G401 (cell line): Measurements from ENCODE around the gene CLDN5. TPM values are rescaled to one million over a fixed set of nuclear protein-coding genes. Genes with fewer than 3 reads are reported as not detected.

Experiments used
- DNase-seq: peaks from one replicate; pipeline ENCODE4 v3.0.0-alpha.2; 2015; ENCODE audit warnings: low spot score
- in situ Hi-C: cut with HindIII; loops from 2 replicates; pipeline ENCODE4 v1.10.0; 2016; ENCODE audit warnings: low sequenced_read_pairs, mixed read lengths
- total RNA-seq: library from RNA; depleted of rRNA; stranded (reverse); fragments of >200 nt; shearing (Covaris generic); gene quantifications from 2 replicates; pipeline ENCODE4 v1.2.3, GENCODE V29; 2014

CLDN5 gene
- total RNA-seq, 1 experiment from 2014 or later: not detected

DNA sequence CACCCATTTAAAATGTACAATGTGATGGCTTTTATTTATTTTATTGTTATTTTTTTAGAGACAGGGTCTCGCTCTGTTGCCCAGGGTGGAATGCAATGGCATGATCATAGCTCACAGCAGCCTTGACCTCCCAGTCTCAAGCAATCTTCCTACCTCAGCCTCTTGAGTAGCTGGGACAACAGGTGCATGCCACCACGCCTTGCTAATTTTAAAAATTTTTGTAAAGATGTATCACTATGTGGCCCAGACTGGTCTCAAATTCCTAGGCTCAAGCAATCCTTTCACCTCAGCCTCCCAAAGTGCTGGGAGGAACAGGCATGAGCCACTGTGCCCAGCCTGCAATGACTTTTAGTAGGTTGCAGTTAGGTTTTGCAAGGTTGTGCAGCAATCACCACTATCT, 14.3 kb downstream of the CLDN5 start:
- in situ Hi-C loops: no loop called here

DNA sequence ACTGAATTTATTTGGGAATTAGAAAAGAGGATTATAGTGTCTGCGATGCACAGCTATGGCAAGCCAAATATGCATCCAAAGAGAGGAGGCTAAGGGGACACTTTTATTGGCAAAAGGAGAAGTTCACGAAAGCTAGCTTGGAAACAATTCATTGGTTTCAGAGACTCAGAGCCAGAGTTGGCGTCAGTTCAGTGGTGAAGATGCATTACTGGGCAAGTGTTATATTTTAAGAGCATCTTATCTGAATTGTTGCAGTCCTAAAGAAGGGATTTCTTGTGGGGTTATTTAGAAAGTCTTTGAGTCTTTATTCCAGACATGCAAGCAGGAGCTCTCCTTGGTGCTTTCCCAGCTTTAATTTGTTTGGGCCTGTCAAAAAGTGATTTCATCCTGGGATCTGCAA, 15.0 kb downstream of the CLDN5 start:
- no peak for DNase-seq
- in situ Hi-C loops: no loop called here

More for the DNA sequence above, 14.3 kb downstream of the CLDN5 start:
- no peak for DNase-seq

DNA sequence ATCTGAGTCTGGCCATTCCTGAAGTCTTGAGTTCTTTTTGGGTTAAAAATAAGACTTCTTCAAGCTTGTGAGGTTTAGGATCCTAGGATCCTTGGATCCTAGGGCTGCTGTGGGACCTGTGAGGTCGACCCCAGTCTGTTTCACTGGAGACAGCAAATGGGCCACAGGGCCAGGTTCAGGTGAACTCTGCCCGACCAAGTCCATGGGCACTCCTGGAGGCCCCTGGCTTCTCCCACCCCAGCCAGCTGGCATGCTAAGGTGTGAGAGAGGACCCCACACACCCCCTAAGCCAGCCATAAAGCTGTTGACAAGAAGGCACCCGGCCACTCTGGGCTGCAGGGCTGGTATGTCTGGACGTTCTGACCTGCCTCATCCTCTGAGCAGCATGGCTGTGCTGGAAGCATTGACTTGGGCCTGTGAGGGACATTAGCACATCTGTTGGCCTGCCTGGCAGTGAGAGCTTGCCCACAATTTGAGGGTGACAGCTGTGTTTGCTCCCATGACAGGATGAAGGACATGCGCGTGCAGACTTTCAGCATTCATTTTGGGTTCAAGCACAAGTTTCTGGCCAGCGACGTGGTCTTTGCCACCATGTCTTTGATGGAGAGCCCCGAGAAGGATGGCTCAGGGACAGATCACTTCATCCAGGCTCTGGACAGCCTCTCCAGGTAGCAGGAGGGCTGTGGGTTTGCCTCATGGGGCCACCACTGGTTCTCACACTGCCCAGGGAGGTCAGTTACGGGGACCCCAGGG, 16.0 kb downstream of the CLDN5 start:
- in situ Hi-C loops: no loop called here
- no peak for DNase-seq

DNA sequence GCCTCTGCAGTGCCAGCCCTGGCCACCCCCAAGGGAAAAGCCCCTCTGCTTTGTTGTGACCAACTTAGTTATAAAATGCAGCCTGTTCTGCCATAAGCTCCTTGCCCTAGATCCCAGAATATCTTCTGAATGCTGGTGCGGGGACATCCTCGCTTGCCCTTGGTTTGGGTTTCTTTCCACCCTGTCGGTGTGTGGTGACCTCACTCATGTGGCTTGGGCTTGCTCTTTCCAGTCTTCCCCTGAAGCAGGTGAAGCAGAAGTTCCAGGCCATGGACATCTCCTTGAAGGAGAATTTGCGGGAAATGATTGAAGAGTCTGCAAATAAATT, 16.7 kb downstream of the CLDN5 start:
- DNase-seq: no peak
- in situ Hi-C loops: no loop called here

DNA sequence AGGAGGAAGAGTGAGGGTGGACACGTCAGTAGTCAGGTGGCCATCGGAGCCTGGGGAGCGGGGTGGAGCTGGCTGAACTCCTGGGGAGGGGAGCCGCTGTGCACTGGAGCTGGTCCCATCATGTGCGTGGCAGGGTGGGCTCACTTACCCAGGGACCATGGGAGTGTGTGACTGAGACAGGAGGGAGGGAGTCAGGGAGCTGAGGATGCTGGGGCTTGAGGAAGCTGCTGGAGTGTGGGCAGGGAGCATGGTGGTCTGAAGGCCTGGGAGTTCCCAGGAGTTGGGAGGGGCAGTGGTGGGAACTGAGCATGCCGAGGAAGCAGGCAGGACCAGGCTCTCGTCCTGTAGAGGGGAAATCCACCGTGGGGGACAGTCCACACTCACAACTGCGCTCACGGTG, 18.0 kb downstream of the CLDN5 start:
- in situ Hi-C loops: no loop called here
- DNase-seq: no peak

DNA sequence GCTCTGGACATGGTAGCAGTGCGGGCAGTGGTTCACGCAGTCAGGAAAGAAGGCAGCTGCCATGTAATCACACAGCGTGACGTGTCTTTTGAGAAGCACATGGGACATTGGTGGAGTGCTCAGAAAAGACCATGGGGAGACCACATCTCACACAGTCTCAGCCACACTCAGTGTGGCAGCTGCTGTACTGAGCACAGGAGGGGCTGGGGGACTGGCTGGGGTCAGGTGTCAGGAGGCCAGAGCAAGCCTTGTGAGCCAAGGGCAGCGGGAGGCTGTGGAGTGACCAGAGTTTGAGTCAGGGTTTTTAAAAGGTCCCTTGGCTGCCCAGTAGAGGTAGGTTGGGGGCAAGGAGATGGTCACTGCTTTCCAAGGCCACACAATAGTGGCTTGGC, 18.5 kb downstream of the CLDN5 start:
- DNase-seq: no peak
- in situ Hi-C loops: no loop called here

DNA sequence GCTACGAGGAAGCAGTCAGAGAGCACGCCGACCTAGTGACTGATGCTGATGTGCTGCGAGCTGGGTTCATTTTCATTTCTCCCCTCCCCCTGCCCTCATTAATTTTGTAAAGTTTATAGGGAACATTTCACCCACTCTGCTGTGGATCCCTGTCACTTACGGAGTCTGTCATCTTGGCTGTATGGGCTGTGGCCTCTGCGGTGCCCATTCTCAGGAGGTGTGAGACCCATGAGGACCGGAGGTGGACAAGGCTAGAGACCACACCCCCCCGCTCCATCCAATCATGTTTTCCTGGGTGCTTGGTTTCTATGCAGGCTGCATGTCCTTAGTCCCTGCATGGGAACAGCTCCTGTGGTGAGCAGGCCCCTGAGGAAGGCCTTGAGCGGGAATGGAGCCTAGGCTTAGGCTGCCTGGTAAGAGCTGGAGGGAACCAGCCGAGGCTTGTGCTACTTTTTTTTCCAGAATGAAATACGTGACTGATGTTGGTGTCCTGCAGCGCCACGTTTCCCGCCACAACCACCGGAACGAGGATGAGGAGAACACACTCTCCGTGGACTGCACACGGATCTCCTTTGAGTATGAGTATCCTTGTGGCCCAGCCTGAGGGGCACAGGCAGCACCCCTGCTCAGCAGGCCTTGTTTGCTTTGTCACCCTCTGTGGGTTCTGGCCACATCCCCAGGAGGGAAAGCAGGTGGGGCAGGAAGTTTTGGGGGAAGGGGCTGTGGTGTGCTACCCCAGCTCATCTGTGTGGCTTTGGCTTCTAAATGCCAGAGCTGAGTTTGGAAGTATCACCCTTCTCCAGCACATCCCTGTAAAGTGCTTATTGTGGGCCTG, 19.1 kb downstream of the CLDN5 start:
- no peak for DNase-seq
- in situ Hi-C loops: no loop called here

DNA sequence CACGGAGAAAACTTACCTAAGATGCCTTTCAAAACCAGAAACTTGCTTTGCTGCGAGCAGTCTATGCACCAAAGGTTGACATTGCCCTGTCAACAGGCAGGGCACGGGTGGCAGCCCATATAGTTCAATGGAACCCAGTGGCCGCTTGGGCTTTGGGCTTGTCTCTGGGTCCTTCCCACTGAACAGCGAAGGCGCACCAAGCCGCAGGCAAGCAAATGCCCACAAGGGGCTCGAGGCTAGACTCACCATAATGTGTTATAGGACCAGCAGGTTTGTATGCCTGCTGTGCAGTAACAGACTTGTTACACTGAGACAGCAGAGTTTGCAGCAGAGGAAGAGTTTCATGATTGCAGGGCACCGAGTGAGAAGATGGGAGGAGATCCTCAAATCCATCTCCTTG, 20.3 kb downstream of the CLDN5 start:
- in situ Hi-C loops: no loop called here
- DNase-seq: no peak

DNA sequence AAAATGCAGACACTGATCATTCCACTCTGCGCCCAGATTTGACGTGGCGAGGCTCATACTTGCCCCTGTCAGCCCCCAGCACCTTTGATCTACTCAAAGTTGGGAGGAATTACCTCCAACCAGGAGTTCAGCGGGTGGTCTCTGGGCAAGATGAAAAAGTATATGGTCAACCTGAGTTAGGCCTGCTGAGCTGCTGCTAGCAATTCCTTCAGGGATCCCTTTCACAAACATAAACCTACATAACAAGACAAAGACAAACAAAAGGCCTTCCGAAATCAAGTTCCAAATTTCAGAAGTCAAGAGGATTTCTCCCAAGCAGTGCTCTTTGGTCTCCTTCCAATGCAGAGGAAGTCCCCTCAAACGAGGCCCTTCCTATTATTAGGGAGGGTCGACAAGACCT, 20.8 kb downstream of the CLDN5 start:
- DNase-seq: no peak
- in situ Hi-C loops: no loop called here

DNA sequence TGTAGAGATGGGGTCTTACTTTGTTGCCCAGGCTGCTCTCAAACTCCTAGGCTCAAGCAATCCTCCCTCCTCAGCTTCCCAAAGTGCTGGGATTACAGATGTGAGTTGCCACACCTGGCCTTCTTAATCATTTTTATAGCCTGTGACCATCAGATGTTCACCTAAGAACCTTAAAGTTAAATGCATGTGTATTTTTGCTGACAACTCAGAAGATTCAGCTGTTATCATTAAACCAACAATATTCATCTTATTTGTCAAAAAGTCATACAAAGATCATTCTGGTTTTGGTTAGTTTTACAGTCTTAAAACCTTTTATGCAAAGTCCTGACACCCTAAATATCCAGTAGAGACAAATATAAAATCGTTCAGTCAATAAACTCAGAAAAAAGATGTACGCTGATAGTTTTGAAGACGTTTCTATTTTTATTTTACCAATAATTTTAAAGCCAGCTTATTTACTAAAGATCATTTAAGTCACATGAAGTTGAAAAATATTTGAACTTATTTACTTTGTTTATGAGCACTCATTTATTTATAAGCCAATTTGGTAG, 22.2 kb downstream of the CLDN5 start:
- no peak for DNase-seq
- in situ Hi-C loops: no loop called here

DNA sequence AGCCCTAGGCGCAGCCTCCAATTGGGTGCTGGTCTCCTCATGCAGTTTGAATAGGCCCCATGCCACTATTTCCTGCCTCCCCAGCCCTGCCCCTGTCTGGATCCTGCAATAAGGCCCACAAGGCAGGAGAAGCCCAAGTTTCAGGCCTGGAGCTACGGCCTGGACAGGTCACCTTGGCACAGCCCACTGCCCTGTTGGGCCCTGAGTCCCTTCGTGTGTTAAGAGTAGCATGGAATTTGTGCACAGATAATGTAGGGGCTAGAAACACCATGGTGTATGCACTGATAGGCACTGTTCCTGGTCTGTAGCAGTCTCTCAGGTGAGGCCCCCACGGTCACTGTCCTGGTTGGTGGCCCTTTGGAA, 24.3 kb downstream of the CLDN5 start:
- no peak for DNase-seq
- in situ Hi-C loops: no loop called here

DNA sequence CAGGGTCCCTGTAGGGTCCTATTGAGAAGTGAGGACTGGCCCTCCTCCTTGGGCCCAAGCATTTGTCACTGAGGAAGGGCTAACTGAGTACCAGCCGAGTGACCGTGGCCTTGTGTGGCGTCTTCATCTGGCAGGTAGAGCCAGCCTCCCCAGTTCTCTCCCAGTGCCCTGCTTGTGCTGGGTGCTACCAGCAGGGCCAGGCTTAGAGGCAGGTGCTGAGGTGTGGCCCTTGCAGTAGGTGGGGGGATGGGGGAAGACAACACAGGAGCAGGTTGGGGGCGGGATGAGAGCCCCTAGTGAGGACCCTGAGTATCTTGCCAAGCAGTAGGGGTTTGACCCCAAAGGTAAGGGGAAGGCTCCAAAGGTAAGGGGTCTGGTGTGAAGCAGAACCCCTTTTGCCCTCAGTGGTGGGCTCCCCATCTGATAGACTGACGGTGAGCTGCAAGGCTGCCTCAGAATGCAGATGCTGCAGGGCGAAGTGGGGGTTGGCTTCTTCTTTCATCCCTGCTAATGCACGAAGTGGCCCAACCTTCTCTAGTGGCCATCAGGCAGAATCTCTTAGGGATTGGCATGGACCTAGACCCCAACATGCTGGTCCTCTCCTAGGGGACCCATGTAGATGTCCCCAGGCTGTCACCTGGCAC, 24.9 kb downstream of the CLDN5 start:
- no peak for DNase-seq
- in situ Hi-C loops: no loop called here

DNA sequence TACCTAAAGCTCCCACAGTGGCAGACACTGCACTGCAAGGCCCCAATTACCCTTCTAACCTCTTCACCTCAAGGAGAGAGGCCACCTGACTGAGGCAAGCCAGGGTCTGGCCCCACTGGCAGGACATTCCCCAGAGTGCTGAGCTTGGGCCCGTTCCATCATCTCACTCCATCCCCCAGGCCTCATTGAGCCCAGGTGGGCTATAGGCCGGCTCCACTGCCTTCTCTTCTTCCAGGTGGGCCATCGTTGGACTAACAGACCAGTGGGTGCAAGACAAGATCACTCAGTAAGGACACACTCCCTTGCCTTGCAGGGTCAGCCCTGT, 25.4 kb downstream of the CLDN5 start:
- in situ Hi-C loops: no loop called here
- no peak for DNase-seq

DNA sequence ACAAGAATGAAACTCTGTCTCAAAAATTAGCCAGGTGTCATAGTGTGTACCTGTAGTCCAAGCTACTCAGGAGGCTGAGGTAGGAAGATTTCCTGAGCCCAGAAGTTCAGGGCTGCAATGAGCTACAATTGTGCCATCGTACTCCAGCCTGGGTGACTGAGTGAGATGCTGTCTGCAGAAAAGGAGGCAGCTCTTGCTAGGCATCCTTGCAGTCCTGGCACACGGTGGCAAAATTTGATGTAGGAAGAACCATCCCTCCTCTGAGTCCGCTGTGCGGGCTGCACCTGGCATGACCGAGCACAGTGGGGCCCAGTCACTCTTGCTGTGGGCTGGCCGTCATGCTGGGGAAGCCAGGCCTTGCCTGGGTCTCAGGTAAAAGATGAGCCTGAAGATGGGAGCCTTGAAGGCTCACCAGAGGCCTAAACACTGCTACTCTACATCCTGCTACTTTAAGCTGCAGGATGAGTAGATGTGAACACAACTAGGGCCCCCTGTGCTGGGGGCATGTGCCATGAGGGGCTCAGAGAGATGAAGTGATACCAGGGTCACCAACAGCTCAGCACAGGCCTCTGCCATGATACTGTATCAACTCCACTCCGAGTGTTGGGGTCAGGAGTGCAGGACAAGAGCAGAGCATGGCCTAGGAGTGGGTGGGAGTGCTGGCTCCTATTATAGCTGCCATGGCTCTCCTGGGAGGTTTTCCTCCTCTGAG, 25.9 kb downstream of the CLDN5 start:
- in situ Hi-C loops: no loop called here
- DNase-seq: no peak

DNA sequence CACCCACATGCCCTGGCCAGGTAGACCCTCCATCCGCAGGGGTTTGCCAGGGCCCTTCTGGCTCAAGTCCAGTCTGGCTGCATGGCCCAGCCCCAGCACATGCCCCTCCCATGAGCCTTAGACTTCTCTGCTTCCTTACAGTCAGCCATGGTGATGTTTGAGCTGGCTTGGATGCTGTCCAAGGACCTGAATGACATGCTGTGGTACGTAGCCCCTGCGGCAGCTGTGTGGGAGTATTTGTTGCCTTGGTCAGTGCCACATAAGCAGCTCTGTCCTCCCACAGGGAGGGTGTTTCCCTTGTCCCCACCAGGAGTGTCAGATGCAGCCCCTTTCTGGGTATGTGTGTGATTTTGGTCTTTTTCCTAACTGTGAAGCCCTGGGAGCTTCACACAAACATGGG, 27.0 kb downstream of the CLDN5 start:
- in situ Hi-C loops: no loop called here
- no peak for DNase-seq

DNA sequence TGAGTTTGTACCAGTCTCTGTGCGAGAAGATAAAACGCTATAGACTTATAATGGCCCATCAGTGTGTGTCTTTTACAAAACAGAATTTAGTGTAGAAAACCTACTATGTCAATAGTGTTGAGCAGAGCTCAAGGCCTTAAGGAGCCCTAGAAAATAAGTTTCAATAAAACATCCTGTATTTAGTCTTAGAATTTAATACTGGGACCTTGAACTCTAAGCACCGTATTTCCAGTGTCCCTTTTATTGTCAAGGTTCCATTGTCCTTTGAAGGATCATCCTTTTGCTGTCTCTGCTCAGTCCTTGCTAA, 27.9 kb downstream of the CLDN5 start:
- DNase-seq: no peak
- in situ Hi-C loops: no loop called here

DNA sequence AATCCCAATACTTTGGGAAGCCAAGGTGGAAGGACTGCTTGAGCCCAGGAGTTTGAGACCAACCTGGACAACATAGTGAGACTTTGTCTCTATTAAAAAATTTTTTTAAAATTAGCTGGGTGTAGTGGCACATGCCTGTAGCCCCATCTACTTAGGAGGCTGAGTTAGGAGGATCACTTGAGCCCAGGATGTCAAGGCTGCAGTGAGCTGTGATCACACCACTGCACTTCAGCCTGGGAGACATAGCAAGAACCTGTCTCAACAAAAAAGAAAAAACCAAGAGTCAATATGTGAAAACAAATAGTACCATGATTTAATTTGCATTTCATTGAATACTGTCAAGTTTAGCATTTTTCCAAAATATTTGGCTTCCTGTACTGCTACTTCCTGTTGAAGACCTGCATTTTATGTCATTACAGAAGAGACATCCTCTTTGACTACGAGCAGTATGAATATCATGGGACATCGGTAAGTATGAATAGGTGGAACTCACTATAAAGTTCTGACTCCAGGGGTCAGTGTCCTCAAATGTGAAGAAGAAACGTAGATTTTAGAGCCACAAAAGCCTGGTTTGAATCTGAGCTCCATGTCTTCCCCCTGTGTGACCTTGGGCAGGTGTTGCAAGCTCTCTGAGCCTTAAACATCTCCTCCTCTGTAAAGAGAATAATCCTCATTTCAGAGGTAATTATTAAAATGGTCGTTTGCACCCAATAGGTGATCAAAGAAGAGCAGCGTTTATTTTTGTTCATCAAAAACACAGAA, 28.5 kb downstream of the CLDN5 start:
- in situ Hi-C loops: no loop called here
- DNase-seq: peak; percentile 17

DNA sequence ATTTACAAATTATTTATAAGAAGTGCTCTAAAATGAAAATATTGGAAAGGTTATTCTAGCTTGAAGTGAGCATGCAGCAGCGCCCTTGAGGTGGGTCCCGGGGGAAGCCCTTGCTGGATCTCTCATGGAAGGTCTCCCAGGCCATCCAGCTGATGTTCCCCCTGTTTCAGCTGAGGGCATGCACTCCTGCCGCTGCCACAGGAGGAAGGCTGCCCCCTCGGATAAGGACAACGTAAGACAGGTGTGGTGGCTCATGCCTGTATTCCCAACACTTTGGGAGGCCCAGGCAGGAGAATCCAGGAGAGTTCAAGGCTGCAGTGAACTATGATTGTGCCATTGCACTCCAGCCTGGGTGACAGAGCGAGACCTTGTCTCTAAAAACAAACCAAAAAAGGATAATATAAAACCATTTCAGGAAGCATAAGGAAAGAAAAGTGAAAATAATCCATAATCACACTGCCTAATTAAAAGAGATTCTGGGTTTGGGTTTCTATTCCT, 29.5 kb downstream of the CLDN5 start:
- in situ Hi-C loops: no loop called here
- no peak for DNase-seq

DNA sequence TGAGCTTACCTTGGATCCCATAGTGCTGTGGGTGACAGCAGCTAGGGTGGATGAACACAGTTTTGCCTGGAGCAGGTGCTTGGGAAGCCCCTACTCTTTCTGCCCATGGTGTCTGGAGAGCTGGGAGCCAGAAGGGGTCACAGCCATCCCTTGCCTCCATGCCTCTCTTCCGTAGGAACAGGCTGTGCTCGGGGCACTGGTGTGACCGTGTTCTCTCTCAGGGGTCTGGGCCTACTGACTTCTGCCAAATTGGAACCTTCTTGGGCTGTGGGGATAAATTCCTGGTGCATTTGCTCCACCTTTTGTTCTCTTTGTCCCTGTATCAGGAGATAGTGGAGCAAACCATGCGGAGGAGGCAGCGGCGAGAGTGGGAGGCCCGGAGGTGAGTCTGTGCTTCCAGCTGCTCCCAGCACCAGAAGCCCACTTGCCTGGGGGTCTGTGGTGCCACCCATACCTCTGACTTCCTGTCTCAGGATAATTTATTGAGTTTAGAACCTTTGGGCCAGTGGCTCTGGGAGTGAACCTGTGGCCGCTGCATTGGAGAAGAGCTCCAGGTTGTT, 30.1 kb downstream of the CLDN5 start:
- no peak for DNase-seq
- in situ Hi-C loops: no loop called here
